GM19397 (cell line): Measurements from ENCODE around the gene GLI2.

ENCODE experiments used
- ATAC-seq: cut with Tn5 transposase; IDR thresholded peaks from one replicate; pipeline ENCODE4 v1.9.1; 2021; ENCODE audit warnings: mild to moderate bottlenecking, moderate library complexity; ENCODE audit not compliant: unreplicated experiment

GLI2 gene

GRCh38 chr2:120712180-120712681 is 23.4 kb upstream of the GLI2 start:
- no peak for ATAC-seq

GRCh38 chr2:120715353-120715752 is 20.3 kb upstream of the GLI2 start:
- no peak for ATAC-seq

- no peak for ATAC-seq
Observed at GRCh38 chr2:120715941-120716340, 19.7 kb upstream of the GLI2 start.

GRCh38 chr2:120716641-120717585 is 18.8 kb upstream of the GLI2 start:
- no peak for ATAC-seq

DNA sequence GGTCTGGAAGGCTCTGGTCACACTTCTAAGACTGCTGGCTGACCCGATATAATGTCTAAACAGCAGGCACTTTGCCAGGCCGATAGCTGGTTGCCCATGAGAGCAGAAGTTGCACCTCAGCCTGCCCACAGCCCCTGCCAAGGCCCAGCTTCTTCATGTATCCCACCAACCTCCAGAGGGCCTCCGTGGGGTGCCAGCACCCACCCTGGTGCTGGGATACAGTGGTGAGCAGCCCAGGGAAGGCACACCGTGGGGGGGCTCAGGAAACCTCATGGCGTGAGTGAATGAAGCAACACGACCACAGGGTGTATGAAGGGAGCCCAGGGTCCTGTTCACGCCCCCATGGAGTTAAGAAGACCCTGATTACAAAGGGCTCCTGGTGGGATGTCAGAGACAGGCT is 16.2 kb upstream of the GLI2 start:
- ATAC-seq, result no peak

- ATAC-seq, result no peak
Observed at GRCh38 chr2:120720231-120720630, 15.4 kb upstream of the GLI2 start.

GRCh38 chr2:120720746-120721375 is 14.8 kb upstream of the GLI2 start:
- no peak for ATAC-seq

DNA sequence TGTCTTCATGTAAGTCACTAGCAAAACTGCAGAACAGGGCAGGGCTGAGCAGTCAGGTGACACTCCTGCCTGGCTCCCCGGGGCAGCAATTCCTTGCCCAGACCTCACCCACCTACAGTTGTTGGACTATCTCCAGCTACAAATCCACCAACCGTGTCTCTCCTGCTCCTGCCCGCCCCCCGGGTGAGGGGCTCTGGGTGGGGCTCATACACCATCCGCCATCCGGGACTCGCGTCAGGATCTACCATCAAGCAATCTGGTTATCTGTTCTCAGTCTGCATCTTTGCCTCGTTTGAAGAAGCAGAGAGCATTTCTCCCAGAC is 13.5 kb upstream of the GLI2 start:
- no peak for ATAC-seq

GRCh38 chr2:120722568-120723421 is 12.9 kb upstream of the GLI2 start:
- no peak for ATAC-seq

- no peak for ATAC-seq
Observed at GRCh38 chr2:120726245-120726644, 9.4 kb upstream of the GLI2 start.

DNA sequence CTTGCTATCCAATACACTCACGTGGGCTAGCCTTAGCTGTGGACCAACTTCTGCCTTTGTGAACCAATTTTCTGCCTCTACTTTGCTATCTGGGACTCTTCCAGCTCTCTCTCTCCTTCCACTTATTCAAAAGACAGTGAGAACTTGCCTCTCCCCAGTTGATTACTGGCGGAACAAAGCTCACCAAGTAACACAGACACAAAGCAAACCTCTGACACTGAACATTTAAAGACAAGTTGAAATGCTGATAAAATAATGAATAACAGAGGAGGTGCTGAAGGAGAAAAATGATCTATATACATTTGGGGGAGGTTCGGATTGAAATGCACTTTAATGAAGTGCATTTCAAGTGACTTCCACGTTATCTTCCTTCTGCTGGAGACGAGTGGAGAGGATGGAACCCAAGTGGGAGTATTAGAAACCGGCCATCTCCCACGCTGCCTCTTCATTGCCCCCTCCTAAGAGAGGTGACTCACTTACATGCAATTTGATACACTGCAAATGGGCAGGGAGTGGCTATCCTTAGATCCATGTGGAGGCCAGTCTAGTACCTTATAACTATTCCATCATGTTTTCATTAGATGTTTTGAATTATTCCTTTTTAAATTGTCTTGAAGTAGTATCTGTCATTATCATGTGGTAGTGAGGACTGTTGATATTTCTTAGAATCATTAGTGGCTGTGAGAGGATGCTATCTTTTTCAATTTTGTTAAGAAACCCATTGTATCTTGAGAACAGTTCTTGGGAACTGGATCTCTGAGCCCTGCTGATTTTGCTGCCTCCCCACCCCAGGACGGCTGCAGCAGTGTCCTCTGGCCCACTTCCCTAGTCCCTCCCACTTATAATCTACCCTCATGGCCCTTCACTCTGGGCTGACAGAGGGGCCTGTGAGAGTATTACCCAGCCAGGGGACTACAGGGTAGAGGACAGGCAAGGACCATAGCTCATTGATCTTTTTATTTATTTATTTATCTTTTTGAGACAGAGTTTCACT is 6.0 kb upstream of the GLI2 start:
- ATAC-seq, result no peak

DNA sequence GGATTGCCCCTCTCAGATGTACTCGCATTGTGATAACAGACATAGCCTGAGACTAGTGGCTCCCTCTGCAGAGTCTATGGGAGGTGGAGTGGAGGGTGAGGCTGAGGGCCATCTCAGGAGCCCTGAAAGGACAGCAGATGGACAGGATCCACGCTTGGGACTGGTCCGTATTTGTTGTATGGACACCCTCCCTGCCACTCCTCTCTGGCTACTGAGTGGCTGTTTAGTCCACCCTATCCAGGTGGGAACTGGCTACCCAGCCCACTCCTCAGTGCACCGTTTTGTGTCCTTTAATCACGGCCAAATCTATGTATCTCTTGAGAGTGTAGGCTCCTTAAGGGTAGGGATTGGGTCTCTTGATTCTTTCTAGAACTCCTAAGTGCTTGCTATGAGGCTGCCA is 4.5 kb upstream of the GLI2 start:
- ATAC-seq, result no peak

GRCh38 chr2:120732506-120733237 is 3.0 kb upstream of the GLI2 start:
- no peak for ATAC-seq

DNA sequence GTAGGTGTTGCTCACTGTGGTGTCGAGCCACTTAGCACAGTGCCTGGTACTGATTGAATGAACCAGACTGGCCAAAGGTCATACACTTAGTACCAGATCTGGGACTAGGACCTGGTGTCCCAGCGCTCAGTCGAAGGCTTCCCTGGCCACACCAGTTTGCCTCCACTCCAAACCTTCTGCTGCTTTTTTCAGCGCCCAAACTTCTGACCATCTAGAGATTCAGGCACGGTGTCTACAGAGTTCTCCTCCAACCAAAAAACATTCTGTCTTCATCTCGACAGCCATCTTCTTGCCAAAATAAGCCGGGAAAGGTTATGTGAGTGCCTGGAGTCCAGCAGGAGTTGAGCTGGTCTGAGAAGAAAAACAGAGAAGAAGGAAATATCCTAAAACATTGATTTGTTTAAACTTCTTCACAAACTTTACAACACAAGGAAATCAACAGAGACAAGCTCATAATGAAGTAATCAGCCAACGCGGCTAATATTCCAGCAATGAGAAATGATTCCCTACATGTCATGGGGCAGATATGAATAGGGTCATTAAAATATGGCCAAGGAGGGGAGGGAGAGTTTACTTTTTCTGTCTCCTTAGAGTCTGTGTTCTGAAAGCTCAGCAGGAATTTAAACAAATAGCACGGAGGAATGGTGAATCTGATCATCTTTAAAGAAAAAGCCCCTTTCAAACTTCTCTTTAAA is 2.3 kb upstream of the GLI2 start:
- ATAC-seq, result no peak

- ATAC-seq, result no peak
Observed at GRCh38 chr2:120734930-120735651, 577 bp upstream of the GLI2 start.

- ATAC-seq, result no peak
Observed at GRCh38 chr2:120736202-120736623, 545 bp downstream of the GLI2 start.

DNA sequence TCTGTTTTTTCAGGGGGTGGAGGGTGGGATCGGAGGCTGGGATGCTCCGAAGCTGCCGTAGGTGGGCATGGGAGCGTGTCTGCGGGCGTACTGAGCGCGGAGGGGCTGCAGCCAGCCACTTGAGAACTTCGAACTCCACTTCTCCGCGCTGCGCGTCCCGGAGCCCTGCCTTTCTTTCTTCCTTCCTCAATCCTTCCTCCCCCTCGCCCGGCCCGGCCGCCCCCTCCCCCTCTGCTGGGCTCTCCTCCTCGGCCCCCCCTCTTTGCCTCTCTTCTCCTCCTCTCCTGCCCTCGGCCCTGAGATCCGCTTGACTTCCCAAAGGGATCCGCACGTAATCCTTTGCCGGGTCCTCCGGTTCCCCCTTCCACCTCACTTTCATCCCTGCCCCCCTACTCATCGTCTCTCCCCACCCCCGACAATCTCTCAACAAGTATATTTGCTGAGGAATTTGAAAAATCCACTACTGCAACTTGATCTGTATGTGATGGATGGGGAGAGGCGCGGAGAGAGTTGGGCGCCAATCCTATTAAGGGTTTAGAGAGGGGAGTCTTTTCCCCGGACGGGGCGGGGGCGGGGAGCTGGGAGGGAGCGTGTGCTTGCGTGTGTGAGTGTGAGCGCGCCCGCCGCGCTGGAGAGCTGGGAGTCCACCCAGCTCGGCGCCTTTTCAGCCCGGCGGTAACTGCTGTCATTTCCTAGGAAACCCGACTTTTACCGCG is 1.1 kb downstream of the GLI2 start:
- no peak for ATAC-seq
